ENCODE data around the gene CACNG5. TPM values are rescaled to one million over a fixed set of nuclear protein-coding genes. Genes with fewer than 3 reads are reported as not detected.

CACNG5 gene
- total RNA-seq = not detected in 2 replicates

GRCh38 chr17:66834919-66835454, at the start of gene CACNG5:
Gene CACNG5 (plus strand): TSS chr17:66835117. CDS start chr17:66877333, 42,216 bp downstream.

Other genes starting within 250 kb of the CACNG5 start
- not detected in 2 replicates for gene CACNG4, start 129.6 kb downstream of the CACNG5 start, total RNA-seq
- not detected in 2 replicates for gene CACNG1, start 209.4 kb downstream of the CACNG5 start, total RNA-seq

Measured in cardiac ventricle fibroblast (primary cell).